GM18873 (cell line): Measurements from ENCODE around the gene CTH.
"Not testable (repeated sequence)": the region's sequence is repeated elsewhere in the genome, so short reads cannot be mapped to it uniquely, and the experiment has no call there.

ENCODE experiments used
- ATAC-seq: cut with Tn5 transposase; IDR thresholded peaks from one replicate; pipeline ENCODE4 v1.9.1; 2021; ENCODE audit warnings: mild to moderate bottlenecking, moderate library complexity, moderate number of reproducible peaks; ENCODE audit not compliant: unreplicated experiment, low FRiP score

The CTH gene

GRCh38 chr1:70405780-70406416 is 5.2 kb upstream of the CTH start:
- ATAC-seq: no peak

GRCh38 chr1:70409136-70409535 is 1.9 kb upstream of the CTH start:
- ATAC-seq: no peak

GRCh38 chr1:70411360-70411844 is 334 bp downstream of the CTH start:
- ATAC-seq: no peak

- no peak for ATAC-seq
Measured at GRCh38 chr1:70415882-70416281, 4.8 kb downstream of the CTH start.

- ATAC-seq: not testable (repeated sequence)
Measured at GRCh38 chr1:70418973-70419734, 8.1 kb downstream of the CTH start.

- no peak for ATAC-seq
Measured at GRCh38 chr1:70420320-70420719, 9.3 kb downstream of the CTH start.

GRCh38 chr1:70426154-70427131 is 15.4 kb downstream of the CTH start:
- ATAC-seq: no peak

GRCh38 chr1:70427976-70428375 is 16.9 kb downstream of the CTH start:
- no peak for ATAC-seq

- no peak for ATAC-seq
Measured at GRCh38 chr1:70429219-70429618, 18.2 kb downstream of the CTH start.

GRCh38 chr1:70429757-70430156 is 18.7 kb downstream of the CTH start:
- no peak for ATAC-seq

- ATAC-seq: no peak
Measured at GRCh38 chr1:70431317-70431716, 20.2 kb downstream of the CTH start.

- no peak for ATAC-seq
Measured at GRCh38 chr1:70431874-70432273, 20.8 kb downstream of the CTH start.

GRCh38 chr1:70434253-70434859 is 23.3 kb downstream of the CTH start:
- ATAC-seq: no peak

- ATAC-seq: no peak
Measured at GRCh38 chr1:70436622-70437251, 25.7 kb downstream of the CTH start.

GRCh38 chr1:70438529-70438928 is 27.5 kb downstream of the CTH start:
- no peak for ATAC-seq

GRCh38 chr1:70440642-70441391 is 29.7 kb downstream of the CTH start:
- ATAC-seq: no peak

- ATAC-seq: no peak
Measured at GRCh38 chr1:70441392-70442035, 30.4 kb downstream of the CTH start.

- no peak for ATAC-seq
Measured at GRCh38 chr1:70442490-70442889, 31.4 kb downstream of the CTH start.

- no peak for ATAC-seq
Measured at GRCh38 chr1:70443739-70444138, 32.7 kb downstream of the CTH start.
